SK-N-SH treated with all-trans-retinoic acid at 6 μM for 48 hours (cell line): Measurements from ENCODE around the gene MTFR1L.

Experiments
- CSDC2 ChIP-seq: fragments of 250-450 bp; sonication (Bioruptor Pico); IDR thresholded peaks from 2 replicates; pipeline ENCODE4 v1.5.0; 2020; ENCODE audit warnings: mild to moderate bottlenecking, moderate library complexity
- ISL1 ChIP-seq: fragments of 250-450 bp; sonication (Bioruptor Pico); IDR thresholded peaks from 2 replicates; pipeline ENCODE4 v2.1.2; 2022; ENCODE audit warnings: mild to moderate bottlenecking, moderate library complexity
- OSR1 ChIP-seq: fragments of 250-450 bp; sonication (Bioruptor Pico); IDR thresholded peaks from 2 replicates; pipeline ENCODE4 v1.8.0; 2022; ENCODE audit warnings: moderate library complexity, mild to moderate bottlenecking, inconsistent platforms
- RARB ChIP-seq: fragments of 250-450 bp; sonication (Bioruptor Pico); IDR thresholded peaks from 2 replicates; pipeline ENCODE4 v1.8.0; 2021; ENCODE audit warnings: mild to moderate bottlenecking, moderate library complexity
- ZFP3 ChIP-seq: fragments of 250-450 bp; sonication (Bioruptor Pico); IDR thresholded peaks from 2 replicates; pipeline ENCODE4 v1.5.0; 2020; ENCODE audit warnings: mild to moderate bottlenecking, moderate library complexity
- ZNF565 ChIP-seq: fragments of 450-650 bp; formaldehyde crosslinking; conservative IDR thresholded peaks from 2 replicates; pipeline ENCODE4 v1.5.0; 2020; ENCODE audit warnings: low read depth, mild to moderate bottlenecking, moderate library complexity

DNA sequence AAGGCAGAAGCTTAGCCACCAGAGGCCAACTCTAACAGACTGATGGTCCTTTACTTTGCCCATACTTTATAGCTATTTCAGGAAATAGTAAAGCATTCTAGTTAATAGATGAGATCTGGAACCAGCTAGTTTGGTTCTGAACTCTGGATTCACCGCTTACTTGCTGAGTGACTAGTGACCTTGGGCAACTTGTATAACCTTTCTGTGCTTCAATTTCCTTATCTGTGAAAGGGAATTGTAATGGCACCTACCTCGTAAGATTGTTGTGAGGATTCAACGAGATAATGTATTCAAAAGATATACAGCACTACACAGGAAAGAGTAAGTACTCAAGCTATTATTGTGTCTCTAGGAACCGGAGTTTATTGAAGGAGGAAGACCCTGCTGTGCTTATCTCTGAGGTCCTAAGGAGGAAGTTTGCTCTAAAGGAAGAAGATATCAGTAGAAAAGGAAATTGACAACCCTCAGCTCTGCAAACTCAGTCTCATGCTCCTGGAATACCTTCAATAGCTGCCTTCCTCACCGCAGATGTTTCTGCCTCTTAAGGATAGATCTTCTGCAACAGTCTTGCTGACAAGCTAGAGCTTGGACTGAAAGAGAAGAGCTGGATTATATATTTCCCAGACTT is 11.9 kb downstream of the MTFR1L start:
- TF ChIP-seq ZFP3 (CRISPR knock-in tag) (no peak), CSDC2 (no peak), OSR1 (CRISPR knock-in tag) (no peak), RARB (CRISPR knock-in tag) (no peak), ZNF565 (CRISPR knock-in tag) (no peak), ISL1 (CRISPR knock-in tag) (no peak)
